Femur (tissue), 1 donor: ENCODE measurements around the gene TM9SF3.

Experiments used
- DNase-seq: peaks from one replicate; pipeline ENCODE4 v3.0.0-alpha.2; 2017

Gene TM9SF3

GRCh38 chr10:96586419-96587263, at the start of gene TM9SF3:
TSS of gene TM9SF3 (minus strand) at chr10:96587012. CDS start at chr10:96586835, 177 bp downstream.
- peak; percentile 94 for DNase-seq

DNA sequence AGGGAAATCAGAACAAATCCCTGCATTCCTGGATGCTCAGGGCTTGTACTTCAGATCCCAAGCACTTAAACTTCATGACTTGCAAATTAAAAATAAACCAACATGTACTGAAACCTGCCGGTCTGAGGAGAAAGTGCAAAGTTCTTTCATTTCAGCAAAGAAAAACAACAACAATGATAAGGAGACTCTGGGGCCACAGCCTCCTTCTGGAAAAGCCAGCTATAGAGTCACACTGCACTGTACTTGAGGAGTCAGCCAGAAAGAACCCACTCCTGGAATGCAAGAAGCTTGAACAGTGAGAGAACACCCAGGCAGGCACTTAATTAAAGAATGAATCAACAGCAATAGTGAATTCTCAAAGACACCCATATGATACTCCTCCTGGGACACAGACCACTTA, 49.7 kb upstream of the TM9SF3 start:
- no peak for DNase-seq

GRCh38 chr10:96632974-96633710, 46.3 kb upstream of the TM9SF3 start:
- DNase-seq: no peak

DNA sequence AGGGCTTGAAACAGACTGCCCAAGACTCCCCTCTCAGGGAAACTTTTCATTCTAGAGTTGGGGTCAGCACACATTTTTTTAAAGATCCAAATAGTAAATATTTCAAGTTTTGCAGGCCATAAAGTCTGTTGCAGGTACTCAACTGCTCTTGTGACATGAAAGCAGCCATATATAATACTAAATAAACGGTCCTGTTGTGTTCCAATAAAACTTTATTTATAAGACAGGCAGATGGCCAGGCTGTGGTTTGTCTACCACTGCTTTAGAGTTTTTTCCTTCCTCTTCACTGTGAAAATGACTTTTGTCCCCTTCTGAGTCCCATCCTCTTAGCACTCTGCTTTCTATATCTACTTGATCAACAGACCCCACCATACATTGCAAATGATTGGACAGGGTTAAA, 40.5 kb upstream of the TM9SF3 start:
- no peak for DNase-seq

DNA sequence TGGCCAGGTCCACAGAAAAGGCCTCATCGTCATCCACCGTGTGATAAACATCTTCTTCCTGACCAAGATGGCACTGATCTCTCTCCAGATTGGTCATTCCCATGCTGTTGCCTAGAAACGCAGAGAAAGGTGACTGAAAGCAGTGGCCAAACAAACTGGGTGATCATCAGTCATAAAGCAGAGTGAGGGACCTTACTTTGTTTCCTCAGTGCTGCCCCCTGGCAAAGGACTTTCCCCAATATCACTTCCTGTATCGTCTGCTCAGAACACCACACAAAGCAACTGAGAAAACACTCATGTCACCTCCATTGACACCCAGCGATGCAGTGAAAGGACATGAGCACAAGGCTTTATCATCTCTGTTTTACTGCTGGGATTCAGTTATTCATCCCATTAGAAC, 40.0 kb upstream of the TM9SF3 start:
- DNase-seq: no peak

GRCh38 chr10:96625173-96625572, 38.4 kb upstream of the TM9SF3 start:
- no peak for DNase-seq

DNA sequence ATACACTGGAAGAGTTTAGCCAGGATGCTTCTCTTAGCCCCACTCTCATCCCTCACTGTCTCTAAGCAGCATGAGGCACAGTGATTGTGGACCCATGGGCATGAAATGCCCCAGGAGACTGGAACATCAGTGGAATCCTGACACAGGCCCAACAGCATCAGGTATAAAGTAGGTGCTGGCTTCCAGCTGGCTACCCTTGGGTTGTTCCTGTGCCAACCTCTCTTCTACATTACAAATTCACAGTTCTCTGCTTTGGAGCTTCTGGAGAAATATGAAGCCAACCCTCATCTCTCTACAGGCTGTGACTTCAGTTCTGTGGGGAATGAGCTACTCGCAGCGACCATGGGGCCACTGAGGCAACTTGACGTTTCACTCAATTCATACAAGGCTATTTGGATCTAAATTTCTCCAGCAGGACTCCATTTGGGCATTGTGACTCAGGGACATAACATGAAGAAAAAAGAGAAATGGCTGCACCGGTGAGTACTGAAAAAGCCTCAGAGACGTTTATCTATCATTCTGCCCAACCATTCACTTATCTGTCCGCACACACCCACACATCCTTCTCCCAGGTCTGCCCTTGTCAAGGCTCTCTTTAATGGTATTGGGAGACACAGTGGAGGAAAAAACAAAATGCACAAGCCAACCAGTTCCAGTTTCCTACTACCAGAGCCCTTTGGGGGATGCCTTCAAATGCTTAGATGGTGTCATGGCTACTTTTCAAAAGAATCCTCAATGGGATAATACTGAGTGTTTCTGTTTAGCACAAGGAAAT, 35.4 kb upstream of the TM9SF3 start:
- DNase-seq: no peak

DNA sequence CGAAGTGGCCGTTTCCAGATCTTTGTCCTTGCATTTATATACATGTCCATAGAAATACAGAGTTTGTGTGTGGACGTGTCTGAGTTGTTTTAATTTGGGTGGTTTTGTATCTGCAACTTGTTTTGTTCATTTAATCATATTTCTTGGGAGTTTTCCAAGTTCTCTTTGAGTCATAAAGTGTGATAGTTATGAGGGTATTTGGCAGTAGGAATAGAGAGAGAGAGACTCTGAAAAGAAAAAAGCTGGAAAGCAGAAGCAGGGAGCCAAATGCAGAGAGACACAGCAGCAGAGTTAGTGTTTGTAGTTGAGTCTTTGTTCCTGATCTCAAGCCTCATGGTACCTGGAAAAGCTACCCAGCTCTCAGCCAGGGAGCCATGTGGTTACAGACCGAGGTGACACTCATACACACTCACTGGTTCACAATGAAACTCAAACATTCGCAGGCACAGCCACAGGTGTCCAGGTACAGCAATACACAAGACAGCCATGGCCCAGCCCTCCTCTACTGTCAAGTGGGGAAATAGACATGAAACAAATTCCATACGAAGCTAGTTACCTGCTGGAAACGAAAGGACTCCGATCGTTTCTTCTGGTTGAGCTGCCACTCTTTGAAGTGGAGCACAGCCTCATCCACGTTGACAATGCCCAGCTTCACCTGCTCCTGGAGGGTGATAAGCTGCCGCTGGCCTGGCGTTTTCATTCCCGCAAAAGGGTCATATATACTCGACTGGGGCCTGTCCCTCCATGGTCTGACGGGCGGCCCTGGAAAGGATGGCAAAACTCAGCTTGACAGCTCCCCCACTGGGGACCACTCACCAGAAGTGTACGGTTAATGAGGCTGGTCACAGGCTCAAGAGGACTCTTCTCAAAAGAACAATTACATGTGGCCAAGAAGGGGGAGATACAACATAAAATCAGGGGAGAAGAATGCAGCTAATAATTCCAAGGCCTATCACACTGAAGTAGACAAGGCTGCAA, 33.3 kb upstream of the TM9SF3 start:
- no peak for DNase-seq

- no peak for DNase-seq
Observed at GRCh38 chr10:96619120-96619519, 32.3 kb upstream of the TM9SF3 start.

DNA sequence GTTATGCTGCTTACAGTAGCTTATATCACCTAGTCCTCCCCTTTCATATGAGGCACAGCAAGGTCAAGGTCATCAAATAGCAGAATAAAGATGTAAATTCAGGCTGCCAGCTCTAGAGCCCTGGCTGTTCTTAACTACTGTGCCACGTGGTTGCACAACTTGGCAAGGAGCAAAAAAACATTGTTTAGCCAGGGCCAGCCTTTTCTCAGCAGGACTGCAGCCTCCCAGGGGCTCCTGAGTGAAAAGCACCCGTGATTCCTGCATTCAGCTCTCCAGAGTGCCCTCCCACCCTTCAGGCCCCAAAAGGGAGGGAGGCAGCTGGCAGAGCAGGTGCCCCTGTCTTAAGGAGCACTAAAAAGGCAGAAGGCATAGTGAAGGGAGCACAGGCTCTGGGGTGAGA, 31.8 kb upstream of the TM9SF3 start:
- DNase-seq: no peak

- DNase-seq: no peak
Observed at GRCh38 chr10:96616961-96617360, 30.1 kb upstream of the TM9SF3 start.

DNA sequence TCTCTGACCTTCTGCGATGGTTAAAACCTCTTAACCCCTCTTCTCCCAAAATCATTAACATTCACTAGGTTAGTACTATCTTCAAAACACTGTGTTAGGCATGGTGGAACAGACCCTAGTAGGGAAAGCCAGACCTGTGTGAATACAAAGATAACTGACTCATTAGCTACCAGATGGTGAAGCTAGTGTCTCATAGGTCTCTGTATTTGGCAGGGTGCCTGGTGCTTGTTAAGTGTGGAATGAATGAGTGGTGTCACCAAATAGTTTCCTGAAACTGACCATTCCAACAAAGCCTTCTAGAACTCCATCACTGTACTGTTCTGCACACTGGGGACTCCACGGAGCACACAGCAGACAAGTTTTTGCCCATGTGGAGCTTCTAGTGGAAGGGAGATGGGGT, 27.7 kb upstream of the TM9SF3 start:
- no peak for DNase-seq

DNA sequence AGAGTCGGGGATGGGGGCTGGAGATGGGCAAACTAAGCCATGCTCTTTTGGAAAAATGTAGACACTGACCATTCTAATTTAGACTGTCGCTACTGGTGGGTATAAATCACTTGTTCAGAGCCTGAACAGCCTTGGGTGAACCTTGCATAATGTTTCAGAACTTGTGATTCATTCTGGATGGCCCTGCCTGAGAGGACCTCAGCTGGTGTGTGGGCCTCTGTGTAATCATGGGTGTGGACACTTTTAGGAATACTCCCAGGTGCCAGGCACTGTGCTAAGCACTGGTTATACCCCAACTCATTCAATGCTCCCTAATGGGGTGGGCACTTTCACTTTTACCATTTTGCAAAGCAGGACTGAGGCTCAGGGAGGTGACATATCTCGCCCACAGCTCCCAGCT, 26.8 kb upstream of the TM9SF3 start:
- no peak for DNase-seq

DNA sequence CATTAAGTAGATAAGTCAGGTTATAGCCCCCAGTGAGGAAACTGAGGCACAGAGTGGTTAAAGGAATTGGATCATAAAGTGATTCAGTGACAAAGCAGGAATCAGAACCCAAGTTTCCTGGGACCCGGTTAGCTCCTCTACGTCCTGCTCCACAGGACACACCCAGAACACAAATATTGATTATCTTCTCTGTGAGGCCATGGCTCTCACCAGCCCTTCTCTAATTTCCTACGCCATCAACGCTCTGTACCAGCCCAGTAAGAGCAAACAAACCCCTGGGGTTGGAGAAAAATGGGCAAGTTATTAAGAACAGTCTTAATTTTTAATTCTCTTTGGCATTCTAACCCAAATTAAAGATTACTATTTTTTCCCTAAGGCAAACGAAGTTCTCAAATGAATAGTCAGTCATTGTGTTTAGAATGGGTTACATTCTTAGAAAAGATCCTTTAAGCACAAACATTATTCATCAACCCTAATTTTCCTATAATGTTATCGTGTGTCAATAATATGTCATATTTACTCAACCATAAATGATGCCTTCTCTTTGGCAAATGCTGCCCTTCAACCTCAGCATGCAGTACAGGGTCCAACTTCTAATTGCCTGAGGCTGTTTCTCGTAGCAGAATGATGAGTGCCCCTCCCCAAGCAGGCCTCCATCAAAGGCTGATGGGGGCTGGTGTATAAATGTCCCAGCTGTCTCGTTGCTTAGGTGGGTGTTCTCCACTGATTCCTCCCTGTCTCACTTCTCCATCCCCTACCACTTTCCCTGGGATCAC, 25.4 kb upstream of the TM9SF3 start:
- DNase-seq: no peak

- DNase-seq: no peak
Observed at GRCh38 chr10:96610817-96611216, 24.0 kb upstream of the TM9SF3 start.

DNA sequence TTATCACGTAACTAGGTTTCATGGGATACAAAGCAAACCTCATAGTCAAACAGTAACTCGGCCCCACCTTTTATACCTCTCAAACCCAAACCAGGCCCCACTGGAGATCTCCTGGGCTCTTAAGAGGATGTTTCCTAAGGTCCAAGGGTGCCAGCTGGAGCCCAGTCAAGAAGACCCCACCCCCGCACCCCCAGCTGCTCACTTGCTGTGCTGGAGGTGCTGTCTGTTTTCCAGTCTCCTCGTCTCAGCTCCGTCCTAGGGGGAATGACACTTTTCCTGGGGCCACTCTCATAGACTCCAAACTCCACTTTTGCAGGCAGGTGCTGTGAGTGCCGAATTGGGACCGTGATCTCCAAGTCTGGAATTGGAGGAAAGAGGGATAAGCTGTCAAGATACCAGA, 22.7 kb upstream of the TM9SF3 start:
- no peak for DNase-seq

GRCh38 chr10:96608805-96609204, 22.0 kb upstream of the TM9SF3 start:
- DNase-seq: no peak

- no peak for DNase-seq
Observed at GRCh38 chr10:96608262-96608661, 21.4 kb upstream of the TM9SF3 start.

DNA sequence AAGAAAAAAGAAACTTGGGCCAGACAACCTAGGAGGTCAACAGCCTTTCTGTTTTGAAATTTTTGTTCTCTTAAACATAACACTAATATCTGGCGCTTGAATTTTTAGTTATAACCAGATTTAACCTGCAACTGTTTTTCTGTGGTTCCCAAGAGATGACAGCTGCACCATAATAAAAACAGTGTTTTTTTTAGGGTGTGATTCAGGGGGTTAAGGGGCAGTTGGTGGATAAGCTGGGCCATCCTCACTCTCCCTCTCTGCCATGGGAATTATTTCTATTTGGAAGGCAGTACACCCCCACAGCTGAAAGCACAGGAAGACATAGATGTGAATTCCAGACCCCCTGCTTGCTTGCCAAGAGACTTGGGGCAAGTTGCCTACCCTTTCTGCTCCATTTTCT, 20.1 kb upstream of the TM9SF3 start:
- no peak for DNase-seq

- no peak for DNase-seq
Observed at GRCh38 chr10:96606216-96606615, 19.4 kb upstream of the TM9SF3 start.

DNA sequence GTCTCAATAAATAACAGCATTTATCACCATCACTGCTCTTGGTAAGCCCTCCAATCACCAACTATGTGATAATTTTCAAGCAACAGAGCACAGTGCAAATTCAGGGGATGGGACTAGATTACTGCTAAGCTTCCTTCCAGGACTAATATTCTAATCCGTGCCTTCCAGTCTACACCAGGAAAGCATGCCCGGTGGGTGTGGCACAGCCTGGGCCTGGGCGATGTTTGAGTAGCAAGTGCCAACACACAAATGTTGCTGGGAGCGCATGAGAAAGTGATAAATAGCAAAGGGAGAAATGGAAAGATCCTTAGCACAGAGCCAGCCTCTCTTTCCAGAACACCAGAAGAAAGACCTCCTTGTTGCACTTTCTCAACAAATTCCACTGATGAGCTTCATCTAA, 13.5 kb upstream of the TM9SF3 start:
- DNase-seq: no peak

GRCh38 chr10:96598846-96599245, 12.0 kb upstream of the TM9SF3 start:
- no peak for DNase-seq
